Activated naive CD4-positive, alpha-beta T cell treated with anti-CD3 and anti-CD28 coated beads, Interleukin-2, amount 50 U/mL, for 24 hours (primary cell): ENCODE data around the gene ARCN1.
"Not testable (repeated sequence)": the region's sequence is repeated elsewhere in the genome, so short reads cannot be mapped to it uniquely, and the experiment has no call there.

Source experiments
- H3K27ac Mint-ChIP-seq: one replicate; pipeline ENCODE4 v1.8.0; 2021; ENCODE audit warnings: mild to moderate bottlenecking, mixed read lengths
- H3K27me3 Mint-ChIP-seq: one replicate; pipeline ENCODE4 v1.8.0; 2021; ENCODE audit warnings: mixed read lengths
- H3K36me3 Mint-ChIP-seq: one replicate; pipeline ENCODE4 v1.8.0; 2021; ENCODE audit warnings: mixed read lengths
- H3K4me1 Mint-ChIP-seq: one replicate; pipeline ENCODE4 v1.8.0; 2021; ENCODE audit warnings: mixed read lengths
- H3K4me3 Mint-ChIP-seq: one replicate; pipeline ENCODE4 v1.8.0; 2021; ENCODE audit warnings: mild to moderate bottlenecking, mixed read lengths
- H3K9me3 Mint-ChIP-seq: one replicate; pipeline ENCODE4 v1.8.0; 2021; ENCODE audit warnings: mixed read lengths

The ARCN1 gene

GRCh38 chr11:118608360-118609227, 36.4 kb downstream of the ARCN1 start:
- no peaks in the 10 kb centered on the region for H3K27me3 Mint-ChIP-seq
- no peaks in the 10 kb centered on the region for H3K9me3 Mint-ChIP-seq
- peak overlapping the region; percentile 81 for H3K4me3 Mint-ChIP-seq
- no peaks in the 10 kb centered on the region for H3K36me3 Mint-ChIP-seq
- peaks cover 27% of the 10 kb centered on the region for H3K4me1 Mint-ChIP-seq
- peak overlapping the region; percentile 63 for H3K27ac Mint-ChIP-seq

GRCh38 chr11:118609380-118610224, 37.4 kb downstream of the ARCN1 start:
- no peaks in the 10 kb centered on the region for H3K36me3 Mint-ChIP-seq
- H3K4me3 Mint-ChIP-seq = peak overlapping the region; percentile 81
- peak overlapping the region; percentile 63 for H3K27ac Mint-ChIP-seq
- H3K9me3 Mint-ChIP-seq = no peaks in the 10 kb centered on the region
- peaks cover 27% of the 10 kb centered on the region for H3K4me1 Mint-ChIP-seq
- no peaks in the 10 kb centered on the region for H3K27me3 Mint-ChIP-seq

GRCh38 chr11:118610225-118610772, 38.1 kb downstream of the ARCN1 start:
- peak overlapping the region; percentile 46 for H3K27ac Mint-ChIP-seq
- H3K36me3 Mint-ChIP-seq = no peaks in the 10 kb centered on the region
- no peaks in the 10 kb centered on the region for H3K9me3 Mint-ChIP-seq
- H3K27me3 Mint-ChIP-seq = no peaks in the 10 kb centered on the region
- H3K4me1 Mint-ChIP-seq = peaks cover 27% of the 10 kb centered on the region
- peak overlapping the region; percentile 81 for H3K4me3 Mint-ChIP-seq

DNA sequence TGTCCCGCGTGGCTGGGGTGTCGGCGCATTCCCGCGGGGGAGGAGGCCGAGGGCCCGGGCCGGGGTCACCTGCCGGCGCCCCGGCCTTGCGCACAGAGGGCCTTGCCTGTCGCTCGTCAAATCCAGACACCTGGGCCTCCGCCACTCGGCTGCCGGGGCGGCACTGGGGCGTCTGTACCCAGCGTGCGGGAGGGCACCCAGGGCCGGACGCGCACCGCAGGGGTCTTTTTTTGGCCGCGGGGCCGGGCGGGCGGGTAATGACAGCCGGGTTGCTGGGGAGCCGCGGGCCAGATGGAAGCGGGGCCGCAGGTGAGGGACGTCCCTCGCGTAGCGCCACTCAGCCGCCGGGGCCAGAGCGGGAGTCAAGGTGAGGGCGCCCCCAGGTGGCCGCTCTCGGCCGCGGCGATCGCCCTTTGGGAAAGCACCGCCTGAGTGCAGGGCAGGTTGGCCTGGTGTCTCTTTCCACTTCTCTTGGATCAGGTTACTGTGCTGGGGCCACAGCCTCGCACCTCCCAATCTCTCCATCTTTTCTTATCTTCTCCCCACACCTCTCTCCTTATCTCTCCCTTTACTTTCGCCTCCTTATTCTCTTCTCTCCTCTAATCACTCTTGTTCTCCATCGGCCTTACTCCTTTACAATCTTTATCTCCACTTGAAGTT, 38.7 kb downstream of the ARCN1 start:
- Mint-ChIP-seq H3K27ac (peak overlapping the region; percentile 88), H3K27me3 (no peaks in the 10 kb centered on the region), H3K4me1 (peaks cover 27% of the 10 kb centered on the region), H3K4me3 (peak overlapping the region; percentile 87), H3K36me3 (no peaks in the 10 kb centered on the region), H3K9me3 (no peaks in the 10 kb centered on the region)

DNA sequence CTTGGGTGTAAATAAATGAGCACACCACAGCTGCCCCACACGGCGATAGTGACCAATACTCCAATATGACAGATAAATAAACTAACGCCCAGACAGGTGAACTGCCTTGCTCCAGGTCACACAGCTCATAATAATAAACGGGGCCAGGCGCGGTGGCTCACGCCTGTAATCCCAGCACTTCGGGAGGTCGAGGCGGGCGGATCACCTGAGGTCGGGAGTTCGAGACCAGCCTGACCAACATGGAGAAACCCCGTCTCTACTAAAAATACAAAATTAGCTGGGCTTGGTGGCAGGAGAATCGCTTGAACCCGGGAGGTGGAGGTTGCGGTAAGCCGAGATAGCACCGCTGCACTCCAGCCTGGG, 39.2 kb downstream of the ARCN1 start:
- not testable (repeated sequence) for H3K9me3 Mint-ChIP-seq, H3K27ac Mint-ChIP-seq, H3K36me3 Mint-ChIP-seq, H3K27me3 Mint-ChIP-seq
- Mint-ChIP-seq H3K4me3 (peak overlapping the region; percentile 87), H3K4me1 (peaks cover 27% of the 10 kb centered on the region)

DNA sequence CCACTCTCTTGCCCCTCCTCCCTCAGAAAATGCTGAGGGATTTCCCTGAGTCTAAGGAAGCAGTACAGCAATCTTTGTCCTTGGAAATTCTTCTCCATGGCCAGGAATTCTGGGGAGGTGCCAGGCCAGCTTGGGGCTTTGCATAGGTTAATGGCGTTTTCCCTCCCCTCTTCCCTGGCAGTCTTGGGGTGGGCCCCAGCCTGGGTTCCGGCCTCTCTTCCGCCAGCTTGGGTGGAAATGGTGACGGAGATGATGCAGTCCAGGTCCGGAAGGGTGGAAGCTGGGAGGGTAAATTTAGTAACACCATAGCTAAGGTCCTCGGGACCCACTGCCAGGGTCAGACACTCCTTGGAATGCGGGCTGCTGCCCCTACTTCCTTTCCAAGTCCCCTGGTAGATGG, 40.2 kb downstream of the ARCN1 start:
- Mint-ChIP-seq H3K27ac (no peak overlapping the region), H3K27me3 (no peaks in the 10 kb centered on the region), H3K4me3 (no peak overlapping the region), H3K4me1 (peaks cover 22% of the 10 kb centered on the region), H3K9me3 (no peaks in the 10 kb centered on the region), H3K36me3 (no peaks in the 10 kb centered on the region)

DNA sequence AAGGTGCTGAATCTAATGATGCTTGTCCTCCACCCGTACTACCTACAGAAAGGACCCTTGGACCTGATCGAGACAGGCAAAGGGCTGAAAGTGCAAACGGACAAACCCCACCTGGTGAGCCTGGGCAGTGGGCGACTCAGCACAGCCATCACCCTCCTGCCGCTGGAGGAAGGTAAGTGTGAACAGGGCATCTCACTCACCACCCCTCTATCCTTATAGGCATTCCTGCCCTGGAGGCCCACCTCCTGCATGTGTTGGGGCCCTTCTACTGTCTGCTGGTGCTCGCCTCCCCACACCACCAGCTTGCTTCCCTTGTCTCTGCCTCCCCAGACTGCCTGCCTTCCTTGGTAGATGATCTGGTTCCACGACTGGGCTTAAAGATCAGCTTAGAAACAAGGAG, 42.3 kb downstream of the ARCN1 start:
- H3K9me3 Mint-ChIP-seq = no peaks in the 10 kb centered on the region
- H3K36me3 Mint-ChIP-seq = peaks cover 2% of the 10 kb centered on the region
- H3K4me3 Mint-ChIP-seq = no peak overlapping the region
- H3K4me1 Mint-ChIP-seq = peaks cover 13% of the 10 kb centered on the region
- no peaks in the 10 kb centered on the region for H3K27me3 Mint-ChIP-seq
- no peak overlapping the region for H3K27ac Mint-ChIP-seq

DNA sequence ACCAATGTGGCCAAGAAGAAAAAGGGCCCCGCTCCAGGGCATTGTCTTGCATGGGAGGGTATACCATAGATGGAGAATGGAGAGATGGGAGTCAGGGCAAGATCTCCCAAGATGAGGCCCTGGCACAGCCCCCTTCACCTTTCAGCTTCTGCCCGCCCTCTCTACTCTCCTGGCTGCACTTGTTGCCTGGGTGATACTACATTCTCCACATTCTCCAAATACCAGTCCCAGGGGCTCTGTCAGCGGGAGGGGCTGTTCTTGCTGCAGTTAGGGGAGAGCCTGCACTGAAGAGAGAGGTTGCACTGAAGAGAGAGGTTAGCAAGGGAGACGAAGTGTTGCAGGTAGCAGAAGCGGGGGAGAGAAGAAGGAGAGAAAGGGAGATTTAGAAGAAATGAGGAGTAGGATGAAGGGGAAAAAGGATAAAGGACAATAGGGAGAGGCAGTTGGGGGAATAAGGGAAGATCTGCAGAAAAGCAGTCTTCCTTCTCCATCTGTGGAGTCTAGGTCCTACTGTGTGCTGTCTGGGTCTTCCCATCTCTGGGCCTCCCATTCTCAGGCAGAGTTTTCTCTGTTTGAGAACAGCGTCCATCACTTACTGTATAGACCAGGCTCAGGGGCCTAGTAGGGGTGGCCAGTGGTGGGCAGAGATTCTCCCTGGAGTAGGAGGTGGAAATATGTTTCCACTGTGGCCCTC, 43.2 kb downstream of the ARCN1 start:
- no peaks in the 10 kb centered on the region for H3K27me3 Mint-ChIP-seq
- no peak overlapping the region for H3K4me3 Mint-ChIP-seq
- no peaks in the 10 kb centered on the region for H3K9me3 Mint-ChIP-seq
- H3K4me1 Mint-ChIP-seq = peaks cover 12% of the 10 kb centered on the region
- H3K27ac Mint-ChIP-seq = no peak overlapping the region
- H3K36me3 Mint-ChIP-seq = peaks cover 2% of the 10 kb centered on the region

DNA sequence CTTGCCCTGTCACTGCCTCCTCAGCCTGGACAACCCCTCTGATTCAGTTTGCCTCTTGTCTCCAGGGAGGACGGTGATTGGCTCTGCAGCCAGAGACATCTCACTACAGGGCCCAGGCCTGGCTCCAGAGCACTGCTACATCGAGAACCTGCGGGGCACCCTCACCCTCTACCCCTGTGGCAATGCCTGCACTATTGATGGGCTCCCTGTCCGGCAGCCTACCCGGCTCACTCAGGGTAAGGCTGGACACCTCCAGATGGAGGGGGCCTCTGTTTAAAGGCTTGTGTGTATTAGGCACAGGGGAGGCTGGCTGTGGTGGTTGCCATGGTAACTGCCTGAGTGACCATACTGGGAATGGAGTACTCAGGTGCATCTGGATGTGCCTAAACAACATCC, 43.8 kb downstream of the ARCN1 start:
- Mint-ChIP-seq H3K27ac (no peak overlapping the region), H3K9me3 (no peaks in the 10 kb centered on the region), H3K4me3 (no peak overlapping the region), H3K36me3 (peaks cover 2% of the 10 kb centered on the region), H3K4me1 (peaks cover 14% of the 10 kb centered on the region), H3K27me3 (no peaks in the 10 kb centered on the region)

GRCh38 chr11:118618115-118618990, 46.1 kb downstream of the ARCN1 start:
- no peak overlapping the region for H3K4me3 Mint-ChIP-seq
- peak overlapping the region; percentile 18 for H3K27ac Mint-ChIP-seq
- H3K27me3 Mint-ChIP-seq = no peaks in the 10 kb centered on the region
- peaks cover 14% of the 10 kb centered on the region for H3K4me1 Mint-ChIP-seq
- H3K9me3 Mint-ChIP-seq = no peaks in the 10 kb centered on the region
- peaks cover 2% of the 10 kb centered on the region for H3K36me3 Mint-ChIP-seq

DNA sequence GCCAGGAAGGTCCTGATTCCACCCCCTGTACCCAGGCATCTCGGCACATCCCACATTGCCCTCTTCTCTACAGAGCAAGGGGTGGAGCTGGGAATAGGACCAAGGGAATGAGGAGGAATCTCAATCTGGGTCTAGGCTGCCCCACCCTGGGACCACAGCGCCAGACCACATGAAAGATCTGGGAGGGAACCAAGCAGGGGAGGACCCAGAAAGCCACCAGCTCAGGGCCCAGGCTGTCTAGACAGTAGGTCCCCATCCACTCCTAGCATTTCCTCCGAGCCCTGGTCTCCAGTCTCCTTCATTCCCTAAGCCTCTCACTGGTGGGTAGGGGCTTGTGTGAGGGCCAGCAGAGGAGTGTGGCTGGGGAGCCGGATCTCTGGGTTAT, 46.8 kb downstream of the ARCN1 start:
- no peak overlapping the region for H3K27ac Mint-ChIP-seq
- H3K36me3 Mint-ChIP-seq = peaks cover 2% of the 10 kb centered on the region
- no peak overlapping the region for H3K4me3 Mint-ChIP-seq
- H3K9me3 Mint-ChIP-seq = no peaks in the 10 kb centered on the region
- H3K27me3 Mint-ChIP-seq = no peaks in the 10 kb centered on the region
- H3K4me1 Mint-ChIP-seq = peaks cover 14% of the 10 kb centered on the region

DNA sequence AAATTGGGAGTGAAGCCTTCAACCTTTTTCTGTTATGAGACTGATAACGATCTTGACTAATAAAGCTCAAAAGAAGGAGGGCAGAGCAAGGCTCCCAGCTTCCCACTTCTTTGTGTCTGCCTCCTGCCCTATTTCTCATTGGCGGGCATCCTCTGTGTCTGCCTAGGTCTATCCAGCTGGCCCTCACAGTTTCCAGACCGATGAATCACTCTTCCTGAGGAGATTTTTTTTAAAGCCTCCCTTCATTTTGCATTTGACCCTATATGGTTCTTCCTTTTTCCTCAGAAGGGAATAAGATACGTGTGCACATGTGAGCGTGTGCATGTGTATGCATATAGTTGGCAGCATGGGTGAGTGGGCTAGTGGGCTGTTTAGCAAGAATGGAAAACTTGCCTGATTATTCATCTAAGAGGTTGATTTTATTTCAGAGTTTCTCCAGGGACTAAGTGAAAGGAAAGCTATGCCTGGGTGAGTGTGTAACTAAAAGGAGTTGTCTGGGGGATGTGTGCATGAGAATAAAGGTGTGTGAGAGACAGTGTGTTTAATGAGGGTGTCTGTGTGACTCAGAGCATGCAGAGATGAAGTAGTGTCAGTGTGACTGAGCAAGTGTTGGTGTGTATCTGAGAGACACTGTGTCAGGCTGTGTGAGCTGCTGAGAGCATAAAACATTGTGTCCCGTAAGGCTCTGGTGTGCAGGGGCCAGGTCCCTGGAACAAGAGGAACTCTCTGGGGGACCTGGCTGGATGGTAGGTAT, 47.4 kb downstream of the ARCN1 start:
- H3K9me3 Mint-ChIP-seq = no peaks in the 10 kb centered on the region
- no peak overlapping the region for H3K4me3 Mint-ChIP-seq
- H3K4me1 Mint-ChIP-seq = peaks cover 14% of the 10 kb centered on the region
- no peaks in the 10 kb centered on the region for H3K27me3 Mint-ChIP-seq
- no peak overlapping the region for H3K27ac Mint-ChIP-seq
- H3K36me3 Mint-ChIP-seq = peaks cover 2% of the 10 kb centered on the region

GRCh38 chr11:118620529-118621070, 48.4 kb downstream of the ARCN1 start:
- peak overlapping the region; percentile 76 for H3K4me3 Mint-ChIP-seq
- H3K27ac Mint-ChIP-seq = no peak overlapping the region
- peaks cover 2% of the 10 kb centered on the region for H3K36me3 Mint-ChIP-seq
- H3K9me3 Mint-ChIP-seq = no peaks in the 10 kb centered on the region
- peaks cover 14% of the 10 kb centered on the region for H3K4me1 Mint-ChIP-seq
- no peaks in the 10 kb centered on the region for H3K27me3 Mint-ChIP-seq
